HEK293 (cell line): ENCODE results near the gene FAIM.

ENCODE experiments used
- CTCF ChIP-seq: fragments of 450-650 bp; formaldehyde crosslinking; IDR thresholded peaks from 2 replicates; pipeline ENCODE4 v1.5.1; 2016; ENCODE audit warnings: missing biosample characterization, missing genetic modification characterization
- EGR2 ChIP-seq: fragments of 450-650 bp; formaldehyde crosslinking; IDR thresholded peaks from 2 replicates; pipeline ENCODE4 v1.5.1; 2016; ENCODE audit warnings: low read depth, missing biosample characterization, missing genetic modification characterization
- ELK4 ChIP-seq: IDR thresholded peaks from 2 replicates; pipeline ENCODE4 v1.6.1; 2011; ENCODE audit warnings: mild to moderate bottlenecking, low read depth, low read length, borderline replicate concordance
- GLIS2 ChIP-seq: fragments of 450-650 bp; formaldehyde crosslinking; IDR thresholded peaks from 2 replicates; pipeline ENCODE4 v1.5.1; 2016; ENCODE audit warnings: missing biosample characterization, missing genetic modification characterization
- HIC1 ChIP-seq: fragments of 450-650 bp; formaldehyde crosslinking; IDR thresholded peaks from 2 replicates; pipeline ENCODE4 v1.5.1; 2016; ENCODE audit warnings: missing biosample characterization, missing genetic modification characterization
- KLF10 ChIP-seq: fragments of 450-650 bp; IDR thresholded peaks from 2 replicates; pipeline ENCODE4 v1.5.1; 2018; ENCODE audit warnings: missing biosample characterization, mild to moderate bottlenecking, missing genetic modification characterization
- KLF9 ChIP-seq: fragments of 450-650 bp; formaldehyde crosslinking; IDR thresholded peaks from 2 replicates; pipeline ENCODE4 v1.5.1; 2016; ENCODE audit warnings: missing biosample characterization, missing genetic modification characterization, low read depth
- OVOL3 ChIP-seq: fragments of 450-650 bp; formaldehyde crosslinking; IDR thresholded peaks from 2 replicates; pipeline ENCODE4 v1.5.1; 2016; ENCODE audit warnings: missing biosample characterization, missing genetic modification characterization
- SP3 ChIP-seq: fragments of 450-650 bp; formaldehyde crosslinking; IDR thresholded peaks from 2 replicates; pipeline ENCODE4 v1.5.1; 2016; ENCODE audit warnings: missing biosample characterization, missing genetic modification characterization
- ZBTB17 ChIP-seq: fragments of 450-650 bp; formaldehyde crosslinking; IDR thresholded peaks from 2 replicates; pipeline ENCODE4 v1.5.1; 2016; ENCODE audit warnings: missing biosample characterization, missing genetic modification characterization
- ZBTB21 ChIP-seq: fragments of 450-650 bp; formaldehyde crosslinking; IDR thresholded peaks from 2 replicates; pipeline ENCODE4 v1.5.1; 2017; ENCODE audit warnings: missing biosample characterization, missing genetic modification characterization
- ZBTB26 ChIP-seq: fragments of 450-650 bp; formaldehyde crosslinking; optimal IDR thresholded peaks from 2 replicates; pipeline ENCODE3; 2016; ENCODE audit warnings: missing biosample characterization, mild to moderate bottlenecking, missing genetic modification characterization
- ZBTB44 ChIP-seq: fragments of 450-650 bp; IDR thresholded peaks from 2 replicates; pipeline ENCODE4 v1.5.1; 2018; ENCODE audit warnings: missing biosample characterization, mild to moderate bottlenecking, missing genetic modification characterization
- ZFP69B ChIP-seq: fragments of 450-650 bp; formaldehyde crosslinking; IDR thresholded peaks from 2 replicates; pipeline ENCODE4 v1.5.1; 2016; ENCODE audit warnings: missing biosample characterization, missing genetic modification characterization
- ZNF112 ChIP-seq: fragments of 450-650 bp; formaldehyde crosslinking; IDR thresholded peaks from 2 replicates; pipeline ENCODE4 v1.5.0; 2017; ENCODE audit warnings: missing biosample characterization, missing genetic modification characterization
- ZNF175 ChIP-seq: fragments of 450-650 bp; formaldehyde crosslinking; IDR thresholded peaks from 2 replicates; pipeline ENCODE4 v1.5.1; 2016; ENCODE audit warnings: missing biosample characterization, missing genetic modification characterization
- ZNF19 ChIP-seq: fragments of 450-650 bp; formaldehyde crosslinking; IDR thresholded peaks from 2 replicates; pipeline ENCODE4; 2016; ENCODE audit warnings: missing biosample characterization, missing genetic modification characterization, low read depth
- ZNF214 ChIP-seq: fragments of 450-650 bp; formaldehyde crosslinking; IDR thresholded peaks from 2 replicates; pipeline ENCODE4 v1.5.1; 2017; ENCODE audit warnings: missing biosample characterization, mild to moderate bottlenecking, missing genetic modification characterization, borderline replicate concordance
- ZNF266 ChIP-seq: fragments of 450-650 bp; formaldehyde crosslinking; IDR thresholded peaks from 2 replicates; pipeline ENCODE4 v1.5.1; 2016; ENCODE audit warnings: missing biosample characterization, missing genetic modification characterization, low read depth
- ZNF280C ChIP-seq: fragments of 450-650 bp; formaldehyde crosslinking; IDR thresholded peaks from 2 replicates; pipeline ENCODE4 v1.5.1; 2016; ENCODE audit warnings: missing biosample characterization, missing genetic modification characterization
- ZNF335 ChIP-seq: fragments of 450-650 bp; formaldehyde crosslinking; conservative IDR thresholded peaks from 2 replicates; pipeline ENCODE4 v1.5.1; 2016; ENCODE audit warnings: missing biosample characterization, missing genetic modification characterization
- ZNF514 ChIP-seq: fragments of 450-650 bp; formaldehyde crosslinking; IDR thresholded peaks from 2 replicates; pipeline ENCODE4 v1.5.1; 2016; ENCODE audit warnings: missing biosample characterization, missing genetic modification characterization
- ZNF549 ChIP-seq: fragments of 450-650 bp; IDR thresholded peaks from 2 replicates; pipeline ENCODE4 v1.5.1; 2018; ENCODE audit warnings: missing biosample characterization, missing genetic modification characterization, mild to moderate bottlenecking, inconsistent platforms, moderate library complexity
- ZNF560 ChIP-seq: fragments of 450-650 bp; formaldehyde crosslinking; IDR thresholded peaks from 2 replicates; pipeline ENCODE4 v1.5.1; 2017; ENCODE audit warnings: missing biosample characterization, missing genetic modification characterization, borderline replicate concordance
- ZNF580 ChIP-seq: fragments of 450-650 bp; formaldehyde crosslinking; IDR thresholded peaks from 2 replicates; pipeline ENCODE4 v1.5.1; 2016; ENCODE audit warnings: missing biosample characterization, missing genetic modification characterization
- ZNF707 ChIP-seq: fragments of 450-650 bp; formaldehyde crosslinking; IDR thresholded peaks from 2 replicates; pipeline ENCODE4 v1.5.1; 2016; ENCODE audit warnings: missing biosample characterization, missing genetic modification characterization
- ZSCAN18 ChIP-seq: fragments of 450-650 bp; formaldehyde crosslinking; IDR thresholded peaks from 2 replicates; pipeline ENCODE4 v1.5.1; 2016; ENCODE audit warnings: missing biosample characterization, missing genetic modification characterization

Gene FAIM

GRCh38 chr3:138594150-138594934, 14.2 kb upstream of the FAIM start, which contains the start of gene CEP70 (continued):
- TF ChIP-seq ZNF280C (no peak), ZNF707 (tag by site-specific recombination) (no peak), ZBTB26 (tag by site-specific recombination) (peak; percentile 54), ZBTB21 (tag by site-specific recombination) (peak; percentile 9; the same call in 1 of the 2 replicates), ELK4 (no peak), ZNF266 (tag by site-specific recombination) (no peak), HIC1 (tag by site-specific recombination) (peak; percentile 37; the same call in 1 of the 2 replicates), KLF10 (tag by site-specific recombination) (peak; percentile 87), ZNF549 (tag by site-specific recombination) (no peak), ZBTB44 (tag by site-specific recombination) (peak; percentile 60), CTCF (tag by site-specific recombination) (peak; percentile 89), ZNF335 (tag by site-specific recombination) (peak; percentile 86), ZNF580 (tag by site-specific recombination) (no peak), OVOL3 (tag by site-specific recombination) (0 out of 2 replicates have a peak, but pooled peaks have one; percentile 51), ZNF560 (tag by site-specific recombination) (no peak), ZSCAN18 (no peak), SP3 (tag by site-specific recombination) (peak; percentile 86), KLF9 (peak; percentile 68; the same call in 1 of the 2 replicates), ZNF112 (tag by site-specific recombination) (no peak), ZNF514 (tag by site-specific recombination) (no peak), EGR2 (peak; percentile 48), ZNF175 (no peak), ZBTB17 (tag by site-specific recombination) (peak; percentile 97), ZNF214 (tag by site-specific recombination) (no peak), ZFP69B (tag by site-specific recombination) (no peak), GLIS2 (tag by site-specific recombination) (peak; percentile 91), ZNF19 (tag by site-specific recombination) (no peak)
